ENCODE measurements around the gene SLC28A3.

Gene SLC28A3

GRCh38 chr9:84339962-84340361 lies 596 bp downstream of the SLC28A3 start:
- no peak for DNase-seq (ENCODE audit: low read depth in 2 of 2)

- DNase-seq (ENCODE audit: low read depth in 2 of 2) = no peak
Observed at GRCh38 chr9:84339503-84339902, 1.1 kb downstream of the SLC28A3 start.

- no peak for DNase-seq (ENCODE audit: low read depth in 2 of 2)
Observed at GRCh38 chr9:84338792-84339191, 1.8 kb downstream of the SLC28A3 start.

- no peak for DNase-seq (ENCODE audit: low read depth in 2 of 2)
Observed at GRCh38 chr9:84337252-84337651, 3.3 kb downstream of the SLC28A3 start.

- DNase-seq (ENCODE audit: low read depth in 2 of 2) = no peak
Observed at GRCh38 chr9:84331119-84331809, 9.3 kb downstream of the SLC28A3 start.

- DNase-seq (ENCODE audit: low read depth in 2 of 2) = no peak
Observed at GRCh38 chr9:84330246-84330645, 10.3 kb downstream of the SLC28A3 start.

GRCh38 chr9:84327184-84327583 lies 13.4 kb downstream of the SLC28A3 start:
- DNase-seq (ENCODE audit: low read depth in 2 of 2) = no peak

- DNase-seq (ENCODE audit: low read depth in 2 of 2) = no peak
Observed at GRCh38 chr9:84325347-84325973, 15.1 kb downstream of the SLC28A3 start.

GRCh38 chr9:84324811-84325210 lies 15.7 kb downstream of the SLC28A3 start:
- no peak for DNase-seq (ENCODE audit: low read depth in 2 of 2)

GRCh38 chr9:84323858-84324257 lies 16.7 kb downstream of the SLC28A3 start:
- no peak for DNase-seq (ENCODE audit: low read depth in 2 of 2)

GRCh38 chr9:84322828-84323227 lies 17.7 kb downstream of the SLC28A3 start:
- no peak for DNase-seq (ENCODE audit: low read depth in 2 of 2)

- DNase-seq (ENCODE audit: low read depth in 2 of 2) = no peak
Observed at GRCh38 chr9:84320231-84320630, 20.3 kb downstream of the SLC28A3 start.

GRCh38 chr9:84319632-84320031 lies 20.9 kb downstream of the SLC28A3 start:
- no peak for DNase-seq (ENCODE audit: low read depth in 2 of 2)

GRCh38 chr9:84318981-84319380 lies 21.6 kb downstream of the SLC28A3 start:
- DNase-seq (ENCODE audit: low read depth in 2 of 2) = no peak

- DNase-seq (ENCODE audit: low read depth in 2 of 2) = no peak
Observed at GRCh38 chr9:84317563-84317962, 23.0 kb downstream of the SLC28A3 start.

- peak; percentile 23 to 39 for DNase-seq (ENCODE audit: low read depth in 2 of 2)
Observed at GRCh38 chr9:84315278-84315877, 25.2 kb downstream of the SLC28A3 start.

GRCh38 chr9:84314306-84314705 lies 26.3 kb downstream of the SLC28A3 start:
- no peak for DNase-seq (ENCODE audit: low read depth in 2 of 2)

- no peak for DNase-seq (ENCODE audit: low read depth in 2 of 2)
Observed at GRCh38 chr9:84310883-84311282, 29.7 kb downstream of the SLC28A3 start.

- DNase-seq (ENCODE audit: low read depth in 2 of 2) = no peak
Observed at GRCh38 chr9:84305497-84306131, 34.9 kb downstream of the SLC28A3 start.

- no peak for DNase-seq (ENCODE audit: low read depth in 2 of 2)
Observed at GRCh38 chr9:84304166-84304565, 36.4 kb downstream of the SLC28A3 start.

- no peak for DNase-seq (ENCODE audit: low read depth in 2 of 2)
Observed at GRCh38 chr9:84303061-84303460, 37.5 kb downstream of the SLC28A3 start.

GRCh38 chr9:84301851-84302250 lies 38.7 kb downstream of the SLC28A3 start:
- DNase-seq (ENCODE audit: low read depth in 2 of 2) = no peak

GRCh38 chr9:84300271-84300670 lies 40.3 kb downstream of the SLC28A3 start:
- no peak for DNase-seq (ENCODE audit: low read depth in 2 of 2)
